Vagina (tissue), 2 donors: Measurements from ENCODE around the gene SLC25A23.

Experiments
- POLR2A ChIP-seq, 2 donors: fragments of 450-650 bp; IDR thresholded peaks; one replicate each; pipeline ENCODE4 v1.6.1; 2017; ENCODE audit warnings: antibody characterized with exemption in 2 of 2, mild to moderate bottlenecking in 2 of 2, moderate library complexity in 2 of 2
- TF ChIP-seq, protein P1 (sequence below), 3 experiments: fragments of 450-650 bp in 2 of 3; fragments of 200-600 bp in 1 of 3; sonication (generic) in 1 of 3; IDR thresholded peaks; one replicate each; pipeline ENCODE4 v1.5.1; 2017 to 2019; ENCODE audit warnings: antibody characterized with exemption in 3 of 3, mild to moderate bottlenecking in 2 of 3, moderate library complexity in 2 of 3

GRCh38 chr19:6466526-6467248 lies 7.1 kb upstream of the SLC25A23 start:
- TF ChIP-seq, protein P1, sequence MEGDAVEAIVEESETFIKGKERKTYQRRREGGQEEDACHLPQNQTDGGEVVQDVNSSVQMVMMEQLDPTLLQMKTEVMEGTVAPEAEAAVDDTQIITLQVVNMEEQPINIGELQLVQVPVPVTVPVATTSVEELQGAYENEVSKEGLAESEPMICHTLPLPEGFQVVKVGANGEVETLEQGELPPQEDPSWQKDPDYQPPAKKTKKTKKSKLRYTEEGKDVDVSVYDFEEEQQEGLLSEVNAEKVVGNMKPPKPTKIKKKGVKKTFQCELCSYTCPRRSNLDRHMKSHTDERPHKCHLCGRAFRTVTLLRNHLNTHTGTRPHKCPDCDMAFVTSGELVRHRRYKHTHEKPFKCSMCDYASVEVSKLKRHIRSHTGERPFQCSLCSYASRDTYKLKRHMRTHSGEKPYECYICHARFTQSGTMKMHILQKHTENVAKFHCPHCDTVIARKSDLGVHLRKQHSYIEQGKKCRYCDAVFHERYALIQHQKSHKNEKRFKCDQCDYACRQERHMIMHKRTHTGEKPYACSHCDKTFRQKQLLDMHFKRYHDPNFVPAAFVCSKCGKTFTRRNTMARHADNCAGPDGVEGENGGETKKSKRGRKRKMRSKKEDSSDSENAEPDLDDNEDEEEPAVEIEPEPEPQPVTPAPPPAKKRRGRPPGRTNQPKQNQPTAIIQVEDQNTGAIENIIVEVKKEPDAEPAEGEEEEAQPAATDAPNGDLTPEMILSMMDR (IDR thresholded peaks at IDR 0.05), result no peak
- TF ChIP-seq POLR2A (IDR thresholded peaks at IDR 0.05), result no peak
